HG02571 (cell line): ENCODE data around the gene INPP5D.

Experiments used
- ATAC-seq: cut with Tn5 transposase; IDR thresholded peaks from one replicate; pipeline ENCODE4 v1.9.1; 2021; ENCODE audit warnings: mild to moderate bottlenecking, moderate library complexity; ENCODE audit not compliant: unreplicated experiment

Gene INPP5D

DNA sequence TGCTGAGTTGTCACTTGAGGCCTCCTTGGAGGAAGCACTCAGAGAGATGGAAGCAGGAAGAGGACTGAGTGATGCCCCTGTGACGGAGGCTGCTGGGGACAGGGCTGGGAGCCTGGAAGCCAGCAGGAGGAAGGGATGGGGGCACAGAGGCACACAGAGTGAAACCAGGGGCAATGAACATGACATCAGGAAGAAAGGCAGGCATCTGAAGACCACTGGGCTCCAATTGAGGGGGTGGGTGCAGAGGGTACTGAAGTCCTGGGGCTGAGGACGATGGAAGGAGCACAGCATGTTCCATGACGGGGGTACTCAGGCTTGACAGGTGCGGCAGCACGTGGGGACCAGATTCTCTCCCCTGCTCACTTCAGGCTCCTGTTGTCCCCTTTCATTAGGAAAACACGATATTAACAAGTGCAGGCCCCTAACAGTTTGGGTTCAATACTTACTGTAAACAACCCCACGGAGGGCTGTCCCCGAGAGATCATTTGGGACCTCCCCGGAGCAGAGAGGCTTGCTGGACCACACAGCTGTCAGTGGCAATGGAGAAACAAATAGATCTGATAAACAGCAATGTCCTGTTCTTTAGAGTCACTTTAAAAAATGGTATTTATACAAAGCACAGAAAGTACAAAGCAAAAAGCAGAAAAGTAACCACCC is 8.7 kb downstream of the INPP5D start:
- ATAC-seq: no peak

DNA sequence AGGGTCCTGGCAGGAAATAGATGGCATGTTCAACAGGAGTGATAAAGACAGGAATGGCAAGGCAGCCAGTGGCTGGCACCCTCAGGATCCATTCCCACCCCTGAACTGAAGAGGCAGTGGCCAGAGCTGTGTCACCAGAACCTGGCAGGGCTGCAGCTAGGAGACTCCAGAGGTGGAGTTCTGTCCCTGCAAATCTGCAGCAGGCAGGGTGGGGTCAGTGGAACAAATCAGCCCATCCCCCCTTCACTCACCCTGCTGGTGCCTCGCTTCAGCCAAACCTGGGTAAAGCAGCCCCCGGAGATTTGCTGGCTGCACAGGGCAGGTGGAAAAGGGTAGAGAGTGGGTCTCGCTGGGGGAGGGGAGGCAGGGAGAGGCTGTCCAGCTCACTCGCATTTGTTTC is 12.7 kb downstream of the INPP5D start:
- ATAC-seq: no peak

DNA sequence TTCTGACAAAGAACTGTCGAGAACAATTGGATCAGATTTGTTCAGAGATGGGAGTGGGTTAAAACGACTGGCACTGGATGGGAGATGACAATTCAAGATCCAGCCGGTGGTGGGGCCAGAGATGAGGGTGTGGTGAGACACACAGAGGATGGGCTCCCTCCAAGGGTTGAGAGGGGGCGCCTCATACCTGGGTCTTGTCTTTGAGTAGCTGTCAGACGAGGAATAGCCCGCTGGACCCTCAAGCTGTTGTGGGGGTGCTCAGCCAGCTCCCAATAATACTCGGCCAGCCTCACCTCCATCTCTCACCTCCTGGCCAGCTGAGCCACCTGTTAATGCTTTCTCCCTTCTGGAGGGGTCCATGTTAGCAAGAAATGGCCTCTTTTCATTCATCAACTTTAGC is 14.0 kb downstream of the INPP5D start:
- ATAC-seq: no peak

DNA sequence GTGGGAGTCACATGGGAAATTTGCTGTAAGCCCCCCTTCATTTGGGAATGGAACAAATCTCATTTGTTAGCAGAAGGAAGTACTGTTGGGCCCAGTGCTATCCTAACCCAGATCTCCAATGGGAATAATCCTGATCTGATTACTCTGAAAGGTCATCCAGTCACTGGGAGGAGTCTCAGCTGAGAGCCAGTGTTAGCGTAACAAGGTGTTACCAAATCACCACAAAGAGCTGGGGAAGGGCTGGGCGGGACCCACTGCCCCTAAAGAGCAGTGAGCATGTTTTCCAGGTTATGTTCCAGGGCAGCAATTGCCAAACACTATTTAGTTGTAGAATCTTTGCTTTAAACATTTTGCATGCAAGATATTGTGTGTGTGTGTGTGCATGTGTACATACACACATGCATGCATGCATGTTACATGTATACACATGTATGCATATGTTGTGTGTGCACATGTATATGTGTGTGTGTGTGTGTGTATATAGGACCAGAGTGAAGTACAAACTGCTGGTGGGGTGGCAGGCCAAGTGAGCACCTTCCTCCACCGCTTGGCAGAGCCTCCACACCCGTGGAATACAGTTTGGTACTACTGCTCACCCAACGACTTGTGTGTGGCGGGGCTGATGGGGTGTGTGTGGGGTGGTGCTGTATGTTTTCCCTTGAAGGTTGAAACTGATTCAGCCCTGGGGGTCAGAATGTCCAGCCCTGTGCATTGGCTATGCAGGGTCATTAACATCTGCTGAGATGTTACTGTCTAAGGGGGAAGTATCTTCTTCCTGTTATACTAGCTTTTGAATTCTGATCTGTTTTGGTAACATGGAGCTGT is 15.2 kb downstream of the INPP5D start:
- peak; percentile 22 for ATAC-seq

DNA sequence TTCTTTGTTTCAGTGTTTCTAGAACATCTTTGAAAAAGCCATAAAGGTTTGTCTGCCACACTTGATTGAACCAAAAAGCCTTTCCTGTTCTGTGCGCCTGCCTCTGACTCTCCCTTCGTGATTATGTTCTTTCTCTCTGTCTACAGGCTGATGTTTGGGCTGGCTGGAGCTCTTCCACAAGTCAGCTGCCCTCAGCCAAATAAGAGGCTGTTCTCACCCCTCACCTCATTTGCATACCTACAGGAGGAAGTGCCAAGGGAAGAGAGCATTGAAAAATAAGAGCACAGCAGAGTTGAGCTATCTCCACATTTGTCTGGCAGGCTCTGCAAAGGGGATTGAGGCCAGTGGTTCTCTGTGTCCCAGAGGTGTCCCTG is 15.8 kb downstream of the INPP5D start:
- ATAC-seq: peak; percentile 60

DNA sequence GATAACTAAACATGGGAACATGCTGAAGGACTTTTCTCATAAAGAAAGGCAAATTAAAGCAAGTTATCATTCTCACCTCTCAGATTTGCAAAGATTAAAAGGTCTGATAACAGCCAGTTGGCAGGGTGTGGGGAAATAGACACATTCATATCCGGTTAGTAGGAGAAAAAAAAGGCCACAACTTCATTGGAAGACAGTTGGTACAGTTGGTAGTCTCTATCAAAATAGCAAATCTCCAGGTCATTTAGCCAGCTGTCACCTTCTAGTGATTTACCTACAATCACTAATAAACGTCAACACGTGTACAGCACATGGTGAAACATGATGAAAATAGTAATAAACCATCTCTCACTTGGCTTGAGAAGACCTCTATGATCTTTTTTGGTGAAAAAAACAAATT is 16.6 kb downstream of the INPP5D start:
- no peak for ATAC-seq

DNA sequence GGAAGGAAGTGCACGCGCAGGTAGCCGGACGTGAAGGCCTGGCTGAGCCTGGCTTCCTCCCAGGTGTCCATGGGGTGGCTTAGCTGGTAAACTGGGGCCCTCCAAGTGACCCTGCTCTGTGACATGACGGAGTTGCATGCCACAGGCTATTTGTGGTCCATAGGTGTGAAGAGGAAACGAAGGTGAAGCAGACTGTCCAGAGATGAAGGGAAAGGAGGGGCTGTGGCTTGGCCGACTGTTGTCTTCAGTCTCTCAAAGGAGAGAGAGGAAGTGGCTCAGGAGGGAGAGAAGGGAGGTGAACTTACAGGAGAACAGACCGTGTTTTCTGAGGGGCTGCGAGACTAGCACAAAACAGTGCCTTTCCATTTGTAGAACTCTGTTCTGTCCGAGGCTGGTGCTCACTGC is 19.3 kb downstream of the INPP5D start:
- ATAC-seq: peak; percentile 22

DNA sequence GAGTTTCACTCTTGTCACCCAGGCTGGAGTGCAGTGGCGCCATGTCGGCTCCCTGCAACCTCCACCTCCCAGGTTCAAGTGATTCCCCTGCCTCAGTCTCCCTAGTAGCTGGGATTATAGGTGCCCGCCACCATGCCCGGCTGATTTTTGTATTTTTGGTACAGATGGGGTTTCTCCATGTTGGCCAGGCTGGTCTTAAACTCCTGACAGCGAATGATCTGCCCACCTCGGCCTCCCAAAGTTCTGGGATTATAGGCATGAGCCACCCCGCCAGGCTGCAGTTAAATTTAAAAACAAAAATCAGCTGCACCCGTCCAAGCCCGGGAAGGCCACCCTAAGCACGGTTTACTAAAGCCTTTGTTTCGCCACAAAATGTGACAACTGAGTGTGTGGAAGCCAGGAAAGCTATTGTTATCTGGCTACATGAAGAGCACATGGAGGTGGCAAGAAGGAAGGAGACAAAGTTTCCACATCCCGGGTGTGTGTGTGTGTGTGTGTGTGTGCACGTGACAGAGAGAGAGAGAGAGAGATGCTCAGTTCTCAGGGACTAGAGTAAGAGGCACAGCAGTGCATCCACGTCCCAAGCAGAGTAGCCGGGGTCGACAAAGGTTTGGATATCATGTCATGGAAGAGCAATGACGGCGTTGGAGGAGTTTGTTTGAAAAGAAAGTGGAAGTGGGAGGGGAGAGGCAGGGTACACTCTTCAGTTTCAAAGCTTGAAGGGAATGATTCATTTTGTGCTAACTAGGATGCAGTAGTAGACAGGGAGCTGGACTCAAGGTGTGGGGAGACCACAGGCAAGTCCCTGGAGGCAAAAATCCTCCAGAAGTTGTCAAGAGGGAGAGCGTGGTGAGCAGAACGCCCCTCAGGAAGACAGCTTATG is 20.1 kb downstream of the INPP5D start:
- ATAC-seq: no peak

DNA sequence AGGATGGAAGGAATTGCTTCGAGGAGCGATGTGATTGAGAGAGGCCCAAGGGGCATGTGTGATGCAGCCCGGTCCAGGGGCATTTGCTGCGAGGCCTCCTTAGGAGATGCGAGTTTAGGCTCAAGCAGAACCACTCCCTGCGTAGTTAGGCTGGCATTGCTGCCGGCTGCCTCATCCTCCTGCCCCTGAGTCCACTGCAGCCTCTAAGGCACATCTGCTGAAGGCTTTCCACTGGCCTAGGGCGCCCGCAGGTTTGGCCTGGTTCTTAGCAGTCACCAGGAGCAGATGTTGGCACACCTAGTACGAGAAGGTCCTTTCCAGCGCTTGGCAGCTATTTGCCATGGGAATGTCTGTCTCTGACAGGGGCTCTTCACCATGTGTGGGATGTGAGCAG is 20.7 kb downstream of the INPP5D start:
- no peak for ATAC-seq

DNA sequence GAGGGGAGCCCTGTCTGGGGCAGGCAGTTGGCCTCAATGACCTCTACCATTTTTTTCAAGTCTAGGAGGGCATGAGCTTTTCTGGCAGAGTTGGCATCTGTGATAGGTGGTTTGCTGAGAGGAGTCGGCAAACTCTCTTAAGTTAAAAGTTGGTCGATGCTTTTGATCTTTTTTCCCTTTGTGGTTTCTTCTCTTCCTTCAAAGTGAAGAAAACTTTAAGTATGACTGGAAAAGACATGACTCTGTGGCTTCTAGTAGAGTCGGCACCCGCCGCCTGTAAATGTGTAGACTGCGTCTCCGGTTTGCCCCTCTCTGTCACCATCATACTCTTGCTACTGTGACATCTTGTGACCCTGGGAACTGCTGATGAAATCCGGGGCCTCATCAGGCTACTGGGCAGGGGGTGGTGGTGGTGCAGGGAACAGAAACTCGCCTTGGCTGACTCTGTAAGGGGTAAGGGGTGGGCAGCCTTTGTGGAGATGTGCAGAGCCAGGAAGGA is 21.1 kb downstream of the INPP5D start:
- ATAC-seq: peak; percentile 8

DNA sequence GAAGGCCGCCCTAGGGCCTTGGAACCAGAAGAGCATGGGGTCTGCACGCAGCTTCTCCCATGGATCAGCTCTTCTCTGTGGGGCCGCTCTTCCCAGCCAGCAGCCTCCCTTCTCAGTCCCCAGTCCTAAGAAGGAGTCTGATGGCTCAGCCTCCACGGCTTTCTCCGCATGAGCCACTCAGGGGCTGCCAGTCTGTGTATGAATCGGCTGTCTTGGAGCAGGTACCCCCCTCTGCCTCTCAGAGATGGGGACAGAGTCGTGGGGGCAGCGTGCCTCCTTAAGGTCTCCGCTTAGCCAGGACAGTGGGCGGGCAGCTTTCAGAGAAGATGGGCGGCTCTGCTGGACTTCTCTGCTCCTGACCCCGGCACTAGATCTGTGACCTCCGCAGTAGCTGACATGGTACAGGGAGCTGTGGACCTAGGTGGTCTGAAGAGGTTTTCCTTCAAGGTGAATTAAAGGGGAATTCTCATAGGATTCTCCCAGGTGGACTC is 21.6 kb downstream of the INPP5D start:
- peak; percentile 5 for ATAC-seq

DNA sequence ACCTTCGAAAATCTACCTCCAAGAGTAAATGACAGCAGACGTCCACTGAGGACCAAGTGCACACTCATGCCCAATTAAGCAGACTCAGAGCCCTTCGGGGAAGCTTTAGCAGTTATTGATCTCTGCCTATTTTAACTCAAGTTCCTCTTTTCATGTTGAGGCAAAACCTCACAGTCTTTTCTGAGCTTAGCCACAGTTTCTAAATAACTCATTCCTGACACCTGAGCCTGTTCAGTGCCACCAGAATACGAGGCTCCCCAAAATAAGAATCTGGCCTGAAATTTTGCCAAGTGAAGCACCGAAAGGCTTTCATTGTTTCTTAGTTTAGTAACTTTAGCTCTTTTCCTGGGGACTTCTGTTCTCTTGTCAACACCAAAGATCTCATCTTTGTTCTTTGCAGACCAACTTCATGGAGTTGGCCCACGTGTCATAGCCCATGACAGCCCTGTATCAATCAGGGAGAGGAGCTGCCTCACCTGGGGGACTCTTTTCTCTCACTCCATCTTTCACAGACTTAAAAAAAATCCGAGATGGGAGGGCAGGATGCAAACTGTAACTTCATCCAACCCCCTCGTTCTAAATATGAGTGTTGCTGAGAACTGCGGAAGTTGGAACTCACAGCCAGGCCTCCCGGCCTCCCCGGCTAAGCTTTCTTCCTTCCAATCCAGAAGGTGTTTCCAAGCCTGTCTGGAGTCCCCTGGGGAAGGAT is 22.2 kb downstream of the INPP5D start:
- ATAC-seq: peak; percentile 49

DNA sequence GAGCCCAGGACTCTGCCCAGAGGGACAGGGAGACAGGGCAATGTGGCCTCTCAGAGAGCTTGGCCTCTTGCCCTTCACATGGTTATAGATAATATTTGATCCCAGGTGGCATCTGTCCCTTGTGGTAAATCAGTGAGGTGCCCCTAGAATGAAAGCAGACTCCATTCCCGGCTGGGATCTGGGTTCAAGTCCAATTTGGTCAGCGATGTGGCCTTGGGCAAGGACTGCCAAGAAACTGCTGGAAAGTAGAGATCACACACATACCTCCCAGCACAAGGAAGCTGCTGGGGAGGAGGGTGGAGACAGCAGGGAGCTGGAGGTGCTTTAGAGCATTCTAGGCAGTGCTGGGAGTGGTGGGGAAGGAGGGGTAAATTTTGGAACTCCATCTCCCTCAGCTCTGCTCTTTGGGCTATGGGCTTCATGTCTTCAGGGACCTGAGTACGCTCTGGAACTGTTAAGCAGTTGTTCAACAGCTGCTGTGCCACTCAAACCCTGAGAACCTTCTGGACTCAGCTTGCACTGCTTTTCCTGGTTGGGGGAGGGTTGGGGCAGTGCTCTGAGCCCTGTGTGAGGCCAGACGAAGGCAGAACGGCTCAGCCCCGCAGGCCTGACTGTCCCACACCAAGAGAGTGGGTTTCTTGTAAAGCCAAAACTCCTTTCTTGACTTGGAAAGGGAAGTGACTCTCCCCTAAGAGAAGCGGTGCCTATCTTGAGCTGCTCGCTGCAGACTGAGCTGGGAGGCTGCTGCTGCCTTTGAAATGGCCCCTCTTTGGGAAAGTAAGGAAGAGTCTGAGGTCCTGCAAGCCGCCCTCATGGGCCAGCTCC is 23.0 kb downstream of the INPP5D start:
- no peak for ATAC-seq

DNA sequence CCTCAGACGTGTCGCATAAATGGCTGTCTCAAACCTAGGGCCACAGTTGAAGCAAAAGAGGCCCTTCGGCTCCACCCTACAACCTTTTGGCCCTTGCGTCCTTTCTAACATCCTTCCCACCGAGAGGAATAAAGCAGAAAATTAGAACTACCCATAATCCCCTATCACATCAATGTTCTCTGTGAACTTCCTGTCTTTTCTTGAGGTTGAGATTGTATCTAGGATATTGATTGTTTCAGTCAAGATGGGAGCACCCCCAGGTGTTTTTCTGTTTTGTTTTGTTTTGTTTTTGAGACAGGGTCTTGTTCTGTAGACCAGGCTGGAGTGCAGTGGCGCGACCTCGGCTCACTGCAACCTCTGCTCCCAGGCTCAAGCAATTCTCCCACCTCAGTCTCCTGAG is 23.6 kb downstream of the INPP5D start:
- no peak for ATAC-seq

DNA sequence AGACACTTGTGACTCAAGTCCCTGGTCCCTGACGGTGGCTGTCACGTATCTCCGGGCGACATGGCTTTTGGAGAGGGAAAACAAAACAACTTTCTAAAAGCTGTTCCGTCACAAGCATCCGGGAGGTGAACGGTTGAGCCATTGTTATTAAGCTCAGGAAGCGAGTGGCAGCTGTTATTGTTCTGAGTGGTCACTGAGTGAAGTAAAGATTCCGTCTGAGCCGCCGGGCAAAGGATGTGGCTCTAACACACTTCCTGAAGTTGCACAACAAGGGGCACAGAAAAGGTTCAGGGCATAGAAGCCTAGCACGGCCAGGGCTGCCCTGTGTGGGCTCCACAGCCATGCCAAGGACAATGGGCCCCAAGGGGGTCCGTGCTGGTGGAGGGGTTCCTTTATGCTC is 24.3 kb downstream of the INPP5D start:
- no peak for ATAC-seq

DNA sequence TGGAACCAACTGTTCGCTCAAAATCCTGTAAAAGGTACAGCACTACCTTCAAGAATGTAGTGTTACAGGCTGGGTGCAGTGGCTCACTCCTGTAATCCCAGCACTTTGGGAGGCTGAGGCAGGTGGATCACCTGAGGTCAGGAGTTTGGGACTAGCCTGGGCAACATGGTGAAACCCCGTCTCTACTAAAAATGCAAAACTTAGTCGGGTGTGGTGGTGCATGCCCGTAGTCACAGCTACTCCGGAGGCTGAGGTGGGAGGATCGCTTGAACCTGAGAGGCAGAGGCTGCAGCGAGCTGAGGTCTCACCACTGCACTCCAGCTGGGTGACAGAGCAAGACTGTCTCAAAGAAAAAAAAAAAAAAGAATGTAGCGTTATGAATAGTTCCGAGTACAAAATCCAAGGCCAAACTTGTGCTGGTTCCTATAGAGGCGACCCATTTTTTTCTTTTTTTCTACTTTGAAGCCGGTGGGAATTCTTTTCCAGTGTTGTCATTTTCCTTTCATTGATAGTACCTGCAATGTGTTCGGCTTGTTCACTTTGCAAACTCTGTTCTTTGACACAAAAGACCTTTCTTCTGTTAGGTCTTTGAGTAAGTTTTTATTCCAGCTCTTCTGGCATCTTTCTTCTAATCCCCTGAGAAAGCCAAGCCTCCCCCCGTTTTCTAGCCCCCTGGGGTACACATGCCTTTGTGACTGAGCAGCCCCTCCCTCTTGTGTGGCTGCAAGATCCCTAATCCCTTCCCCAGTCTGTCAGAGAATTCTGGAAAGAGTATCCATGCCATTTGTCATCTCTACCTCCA is 25.1 kb downstream of the INPP5D start:
- ATAC-seq: no peak

DNA sequence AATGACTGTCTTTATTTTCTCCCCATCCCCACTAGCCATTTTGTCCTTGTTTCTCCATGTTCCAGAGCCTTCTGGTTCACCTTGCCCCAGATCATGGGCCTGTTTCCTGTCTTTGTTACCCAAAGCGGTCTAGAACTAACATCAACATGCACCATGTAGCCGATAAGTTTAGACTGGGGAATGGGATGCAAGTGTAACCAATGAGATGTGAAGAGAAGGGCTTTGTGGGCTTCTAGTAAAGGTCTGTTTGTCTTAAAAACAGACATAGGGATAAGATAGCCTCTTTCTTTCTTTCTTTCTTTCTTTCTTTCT is 25.7 kb downstream of the INPP5D start:
- no peak for ATAC-seq

DNA sequence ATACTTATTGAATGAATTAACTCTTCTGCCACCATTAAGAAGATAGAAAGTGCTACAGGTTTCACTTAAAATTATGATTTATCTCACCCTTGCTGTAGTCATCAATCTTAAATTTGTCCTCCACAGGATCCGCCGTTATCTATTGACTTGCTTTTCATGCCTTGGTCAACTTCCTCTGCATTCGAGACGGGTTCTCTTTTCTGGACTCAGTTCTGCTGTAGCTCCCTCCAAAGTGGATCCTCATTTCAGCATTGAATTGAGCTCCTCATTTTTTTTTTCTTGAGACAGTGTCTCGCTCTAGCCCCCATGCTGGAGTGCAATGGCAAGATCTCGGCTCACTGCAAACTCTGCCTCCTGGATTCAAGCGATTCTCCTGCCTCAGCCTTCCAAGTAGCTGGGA is 27.6 kb downstream of the INPP5D start:
- ATAC-seq: no peak

DNA sequence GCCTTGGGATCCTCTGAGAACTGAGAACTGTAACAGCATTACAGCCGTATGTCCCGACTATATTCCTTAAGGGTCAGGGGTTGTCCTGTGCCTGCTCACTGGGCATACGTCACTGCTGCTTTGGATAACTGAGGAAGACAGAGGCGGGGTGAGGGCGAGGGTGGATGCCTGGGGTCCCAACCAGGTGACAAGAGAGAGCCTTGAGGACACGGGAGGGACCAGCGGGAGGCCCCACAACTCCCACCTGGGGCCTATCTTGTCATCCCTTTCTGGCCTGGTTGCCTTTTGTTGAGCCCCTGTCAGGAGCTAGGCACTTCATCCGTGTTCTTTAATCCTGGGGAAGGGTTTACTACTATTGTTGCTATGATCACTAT is 28.8 kb downstream of the INPP5D start:
- ATAC-seq: no peak
